K562 (cell line): Measurements from ENCODE around the gene LDAF1. TPM values are rescaled to one million over a fixed set of nuclear protein-coding genes. Genes with fewer than 3 reads are reported as not detected.

Experiments used
- ATAC-seq: fragments of 200-7000 bp; cut with Tn5 transposase; 3 replicates; pipeline ENCODE4 v1.9.1; 2020; ENCODE audit warnings: moderate library complexity
- BruUV-seq: library from RNA; stranded (reverse); fragments of 400-500 nt; replicated peaks from 2 replicates; lab custom pipeline; 2021; lab: Mats Ljungman, UMichigan
- CTCF ChIA-PET: fragments of 300-600 bp; formaldehyde crosslinking; extraction: SDS; loops from one replicate; lab custom pipeline; 2021; ENCODE audit warnings: low intra/inter-chr PET ratio; lab: Yijun Ruan, JAX
- POLR2A ChIA-PET: fragments of 300-600, 350-650 bp; sonication (Branson Sonifier 250); formaldehyde crosslinking; extraction: SDS; loops from one replicate; lab custom pipeline; 2021; ENCODE audit warnings: antibody characterized with exemption, inconsistent platforms; lab: Yijun Ruan, JAX
- DNase-seq, 4 experiments: peaks; one replicate each; pipeline versions ENCODE4 v3.0.0 to v3.0.0-alpha.2; 2011 to 2018; ENCODE audit warnings: low spot score in 3 of 4, mixed read lengths in 3 of 4; ENCODE audit errors: extremely low read depth in 1 of 4
- FAIRE-seq: peaks from 2 replicates; lab custom pipeline; 2011; peaks lifted over from hg19 to GRCh38; lab: Jason Lieb, UNC
- H2AFZ ChIP-seq: 2 replicates; pipeline ENCODE4 v1.6.0; 2011; ENCODE audit warnings: low read depth, low read length, control low read depth, inconsistent platforms
- H3K27ac ChIP-seq: fragments of 200-600 bp; 3 replicates; pipeline ENCODE4 v1.8.0; 2011; ENCODE audit warnings: low read depth, mild to moderate bottlenecking, control low read depth, inconsistent platforms, low read length, moderate library complexity, mixed read lengths; ENCODE audit errors: extremely low read depth
- H3K27me3 ChIP-seq, 2 experiments: fragments of 300-600 bp in 1 of 2; 2 replicates in 1 of 2; 3 replicates in 1 of 2; pipeline versions ENCODE4 v1.6.0 to v1.8.0; 2011; ENCODE audit warnings: inconsistent platforms in 2 of 2, low read length in 2 of 2, mild to moderate bottlenecking in 1 of 2, mixed read lengths in 1 of 2, moderate library complexity in 1 of 2; ENCODE audit not compliant: control insufficient read depth in 2 of 2, insufficient read depth in 2 of 2
- H3K36me3 ChIP-seq: fragments of 300-600 bp; 3 replicates; pipeline ENCODE4 v1.8.0; 2011; ENCODE audit warnings: mild to moderate bottlenecking, low read length, inconsistent platforms; ENCODE audit not compliant: control insufficient read depth, insufficient read depth
- H3K4me1 ChIP-seq, 2 experiments: fragments of 200-600 bp in 1 of 2; replicated peaks in 1 of 2; 2 replicates in 1 of 2; 3 replicates in 1 of 2; pipeline versions ENCODE4 v1.5.1 to v1.8.0; 2011; ENCODE audit warnings: inconsistent platforms in 2 of 2, low read length in 2 of 2, mild to moderate bottlenecking in 1 of 2, mixed read lengths in 1 of 2, moderate library complexity in 1 of 2; ENCODE audit not compliant: control insufficient read depth in 2 of 2, insufficient read depth in 2 of 2
- H3K4me2 ChIP-seq: 2 replicates; pipeline ENCODE4 v1.6.1; 2011; ENCODE audit warnings: low read length, control low read depth, inconsistent platforms, mixed read lengths; ENCODE audit not compliant: insufficient read depth
- H3K4me3 ChIP-seq: fragments of 200-600 bp; sonication (generic), shearing (Covaris generic); 2 replicates; pipeline ENCODE4 v1.5.1; 2016; ENCODE audit warnings: control low read depth, inconsistent platforms
- H3K79me2 ChIP-seq: fragments of 200-600 bp; 3 replicates; pipeline ENCODE4 v1.8.0; 2011; ENCODE audit warnings: low read length, inconsistent platforms; ENCODE audit not compliant: control insufficient read depth, insufficient read depth
- H3K9ac ChIP-seq, 2 experiments: 2 replicates each; pipeline versions ENCODE4 v1.6.0 to v1.6.1; 2011; ENCODE audit warnings: low read depth in 2 of 2, low read length in 2 of 2, control low read depth in 1 of 2, inconsistent platforms in 1 of 2, mild to moderate bottlenecking in 1 of 2, mixed read lengths in 1 of 2; ENCODE audit not compliant: insufficient read depth in 1 of 2
- H3K9me1 ChIP-seq: one replicate; pipeline ENCODE4 v1.6.0; 2011; ENCODE audit warnings: inconsistent platforms, mild to moderate bottlenecking, low read length, moderate library complexity; ENCODE audit not compliant: control insufficient read depth, insufficient read depth
- H3K9me3 ChIP-seq: replicated peaks from 2 replicates; pipeline ENCODE4 v1.5.1; 2011; ENCODE audit warnings: low read depth, low read length, inconsistent platforms; ENCODE audit not compliant: control insufficient read depth, insufficient read depth
- H4K20me1 ChIP-seq: replicated peaks from 2 replicates; pipeline ENCODE4 v1.6.1; 2011; ENCODE audit warnings: low read length, inconsistent platforms, mixed read lengths; ENCODE audit not compliant: control insufficient read depth, insufficient read depth
- ATF1 ChIP-seq, 2 experiments: fragments of 450-650 bp in 1 of 2; IDR thresholded peaks; 2 replicates each; pipeline ENCODE4 v1.6.1; 2016; ENCODE audit warnings: missing compliant biosample characterization in 1 of 2, missing genetic modification characterization in 1 of 2
- CEBPG ChIP-seq, 3 experiments: fragments of 200-800 bp in 1 of 3; sonication (Bioruptor generic) in 1 of 3; sonication (generic) in 1 of 3; formaldehyde crosslinking in 1 of 3; IDR thresholded peaks in 2 of 3; conservative IDR thresholded peaks in 1 of 3; 2 replicates each; pipeline versions ENCODE4 v1.6.1 to v1.8.0; 2016 to 2022; ENCODE audit warnings: missing compliant biosample characterization in 2 of 3, missing genetic modification characterization in 2 of 3, mild to moderate bottlenecking in 1 of 3, missing genetic modification reagents in 1 of 3
- FOXO4 ChIP-seq: fragments of 450-650 bp; formaldehyde crosslinking; IDR thresholded peaks from 2 replicates; pipeline ENCODE4 v1.4.0; 2020; ENCODE audit warnings: mild to moderate bottlenecking, moderate library complexity
- SLC30A9 ChIP-seq: fragments of 250-450 bp; sonication (Bioruptor Pico); IDR thresholded peaks from 2 replicates; pipeline ENCODE4 v1.8.0; 2022; ENCODE audit warnings: mild to moderate bottlenecking, moderate library complexity
- ZNF24 ChIP-seq: fragments of 450-650 bp; IDR thresholded peaks from 2 replicates; pipeline ENCODE4 v1.6.1; 2016
- ZNF408 ChIP-seq: fragments of 250-450 bp; sonication (Bioruptor Pico); IDR thresholded peaks from 2 replicates; pipeline ENCODE4 v1.4.0; 2020; ENCODE audit warnings: low read depth, mild to moderate bottlenecking, moderate library complexity
- WGBS: fragments of 100-300 bp; shearing (Covaris generic); methylation state at CpG from one replicate; pipeline ENCODE4 v1.1.6; 2016; ENCODE audit warnings: low coverage, mixed read lengths; ENCODE audit not compliant: insufficient coverage; ENCODE audit errors: missing lambda C conversion rate; 5-methylcytosine and 5-hydroxymethylcytosine counted together
- in situ Hi-C: fragments of 300-500 bp; cut with MboI; formaldehyde crosslinking; loops from 4 replicates; pipeline ENCODE4 v1.15.0; 2018; ENCODE audit warnings: inconsistent platforms, mixed read lengths
- intact Hi-C: fragments of 100-400 bp; cut with micrococcal nuclease; formaldehyde crosslinking; loops from 2 replicates; pipeline ENCODE4 v1.14.2; 2022
- polyA plus RNA-seq, 8 experiments: library from polyadenylated mRNA; depleted of rRNA in 4 of 8; stranded (reverse) in 5 of 8; unstranded in 3 of 8; fragments of >200 nt; fragmentation: Nextera tagmentation in 2 of 8; fragmentation: Illumina TruSeq in 1 of 8; extraction: Ambion mirVana in 2 of 8; extraction: Trizol in 1 of 8; gene quantifications; 2 replicates each; pipeline versions ENCODE4 v1.2.1 to v1.2.3, GENCODE V29; 2011 to 2014; ENCODE audit warnings: inconsistent platforms in 1 of 8, missing spikeins in 1 of 8
- total RNA-seq, 7 experiments: library from RNA; depleted of rRNA in 6 of 7; stranded (reverse); fragments of >200 nt in 6 of 7; fragmentation: Illumina TruSeq in 2 of 7; extraction: Trizol in 2 of 7; gene quantifications; 2 replicates each; pipeline versions ENCODE4 v1.2.1 to v1.2.3, GENCODE V29; 2011 to 2021; ENCODE audit warnings: low replicate concordance in 1 of 7
- TF ChIP-seq, protein P1 (sequence below), 2 experiments: fragments of 450-650 bp; IDR thresholded peaks; 2 replicates each; pipeline ENCODE4 v1.6.1; 2018; ENCODE audit warnings: mild to moderate bottlenecking in 2 of 2, low read depth in 1 of 2; ENCODE audit not compliant: partially characterized antibody in 2 of 2

The LDAF1 gene
- total and polyA plus RNA-seq, 9 of the 15 experiments (the other 6 are each of a cell fraction or from before 2014, with no cell fraction given): 7.0 to 20.1 (median 12.5) TPM

- H3K9ac ChIP-seq: no peak overlapping the region
- no peak overlapping the region for H2AFZ ChIP-seq
- no peaks in the 10 kb centered on the region for H3K79me2 ChIP-seq
- H4K20me1 ChIP-seq: 0 out of 2 replicates have a peak, but pooled peaks cover 3% of the 10 kb centered on the region
- H3K9me3 ChIP-seq: no peaks in the 10 kb centered on the region
- no peak for FAIRE-seq
- 0% methylated on average over 2 of the region's 2 CpGs for WGBS
- intact Hi-C loops: no loop called here
- H3K27ac ChIP-seq: no peak overlapping the region
- H3K4me3 ChIP-seq: no peak overlapping the region
- H3K27me3 ChIP-seq: peaks cover 13 to 57% of the 10 kb centered on the region in 2 experiments
- no peak for DNase-seq
- TF ChIP-seq ZNF408 (CRISPR knock-in tag) (no peak), CEBPG (CRISPR knock-in tag; IDR thresholded peaks at IDR 0.05) (no peak), CEBPG (tag; conservative IDR thresholded peaks at IDR 0.05 in 1 of 2, IDR thresholded peaks at IDR 0.05 in 1 of 2) (peak; percentile 23 to 71; a peak in 2 of 4 replicates)
- BruUV-seq: no TSS peak
- H3K9me1 ChIP-seq: no peaks in the 10 kb centered on the region
- POLR2A ChIA-PET: interaction anchor here (0.6 kb wide), 1 partner anchor 752 kb away, joined by 4 read pairs; no protein-coding TSS in a partner anchor
- no peaks in the 10 kb centered on the region for H3K4me1 ChIP-seq
- CTCF ChIA-PET: no interaction called here
- no peak for ATAC-seq
- in situ Hi-C loops: no loop called here
- H3K36me3 ChIP-seq: no peaks in the 10 kb centered on the region
- no peak overlapping the region for H3K4me2 ChIP-seq
Observed at GRCh38 chr16:21208446-21209230, 50.2 kb downstream of the LDAF1 start.

GRCh38 chr16:21211486-21211885 is 53.0 kb downstream of the LDAF1 start, which contains the start of gene ZP2:
ZP2 (minus strand) TSS chr16:21211574; CDS start chr16:21211547, 27 bp downstream.
- 34% methylated on average over 5 of the region's 5 CpGs for WGBS
- Histone ChIP-seq H3K9me1 (no peaks in the 10 kb centered on the region), H3K27me3 (peaks cover 14 to 45% of the 10 kb centered on the region in 2 experiments), H3K4me2 (no peak within 1 kb of the TSS), H4K20me1 (0 out of 2 replicates have a peak, but pooled peaks cover 3% of the 10 kb centered on the region), H3K9ac (no peak within 1 kb of the TSS), H3K4me3 (no peak within 1 kb of the TSS), H3K27ac (no peak within 1 kb of the TSS), H2AFZ (no peak within 1 kb of the TSS), H3K4me1 (peaks cover 0 to 2% of the 10 kb centered on the region in 2 experiments; a peak in 1 of 5 replicates), H3K79me2 (no peaks in the 10 kb centered on the region), H3K9me3 (no peaks in the 10 kb centered on the region), H3K36me3 (no peaks in the 10 kb centered on the region)
- DNase-seq (no peak), FAIRE-seq (no peak), ATAC-seq (no peak)
- ChIA-PET POLR2A (interaction anchor here (1.0 kb wide), 1 partner anchor 20 kb away, joined by 3 read pairs; no protein-coding TSS in a partner anchor), CTCF (no interaction called here)
- intact Hi-C loops: no loop called here
- BruUV-seq: no TSS peak
- in situ Hi-C loops: no loop called here
- no peak for TF ChIP-seq ZNF24
- no peak for TF ChIP-seq ATF1 (CRISPR knock-in tag; IDR thresholded peaks at IDR 0.05)
- TF ChIP-seq ATF1 (tag; IDR thresholded peaks at IDR 0.05): no peak
- TF ChIP-seq FOXO4 (CRISPR knock-in tag): no peak
- TF ChIP-seq SLC30A9 (CRISPR knock-in tag): no peak
- TF ChIP-seq, protein P1, sequence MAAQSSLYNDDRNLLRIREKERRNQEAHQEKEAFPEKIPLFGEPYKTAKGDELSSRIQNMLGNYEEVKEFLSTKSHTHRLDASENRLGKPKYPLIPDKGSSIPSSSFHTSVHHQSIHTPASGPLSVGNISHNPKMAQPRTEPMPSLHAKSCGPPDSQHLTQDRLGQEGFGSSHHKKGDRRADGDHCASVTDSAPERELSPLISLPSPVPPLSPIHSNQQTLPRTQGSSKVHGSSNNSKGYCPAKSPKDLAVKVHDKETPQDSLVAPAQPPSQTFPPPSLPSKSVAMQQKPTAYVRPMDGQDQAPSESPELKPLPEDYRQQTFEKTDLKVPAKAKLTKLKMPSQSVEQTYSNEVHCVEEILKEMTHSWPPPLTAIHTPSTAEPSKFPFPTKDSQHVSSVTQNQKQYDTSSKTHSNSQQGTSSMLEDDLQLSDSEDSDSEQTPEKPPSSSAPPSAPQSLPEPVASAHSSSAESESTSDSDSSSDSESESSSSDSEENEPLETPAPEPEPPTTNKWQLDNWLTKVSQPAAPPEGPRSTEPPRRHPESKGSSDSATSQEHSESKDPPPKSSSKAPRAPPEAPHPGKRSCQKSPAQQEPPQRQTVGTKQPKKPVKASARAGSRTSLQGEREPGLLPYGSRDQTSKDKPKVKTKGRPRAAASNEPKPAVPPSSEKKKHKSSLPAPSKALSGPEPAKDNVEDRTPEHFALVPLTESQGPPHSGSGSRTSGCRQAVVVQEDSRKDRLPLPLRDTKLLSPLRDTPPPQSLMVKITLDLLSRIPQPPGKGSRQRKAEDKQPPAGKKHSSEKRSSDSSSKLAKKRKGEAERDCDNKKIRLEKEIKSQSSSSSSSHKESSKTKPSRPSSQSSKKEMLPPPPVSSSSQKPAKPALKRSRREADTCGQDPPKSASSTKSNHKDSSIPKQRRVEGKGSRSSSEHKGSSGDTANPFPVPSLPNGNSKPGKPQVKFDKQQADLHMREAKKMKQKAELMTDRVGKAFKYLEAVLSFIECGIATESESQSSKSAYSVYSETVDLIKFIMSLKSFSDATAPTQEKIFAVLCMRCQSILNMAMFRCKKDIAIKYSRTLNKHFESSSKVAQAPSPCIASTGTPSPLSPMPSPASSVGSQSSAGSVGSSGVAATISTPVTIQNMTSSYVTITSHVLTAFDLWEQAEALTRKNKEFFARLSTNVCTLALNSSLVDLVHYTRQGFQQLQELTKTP (IDR thresholded peaks at IDR 0.05; ENCODE audit: low read depth in 1 of 2, partially characterized antibody in 2 of 2): no peak
